Inflammatory macrophage treated with lipopolysaccharide for 1 hour (primary cell): ENCODE data around the gene C3.

Source experiments
- DNase-seq, 2 donors: peaks; one replicate each; pipeline ENCODE4 v3.0.0-alpha.2; 2020 to 2022

C3 gene

GRCh38 chr19:6744381-6745301 is 24.2 kb upstream of the C3 start:
- DNase-seq: no peak

GRCh38 chr19:6743714-6744380 is 23.4 kb upstream of the C3 start:
- no peak for DNase-seq

- DNase-seq: no peak
Measured at GRCh38 chr19:6743066-6743465, 22.6 kb upstream of the C3 start.

- peak in 1 of 2 donors; percentile 57 for DNase-seq
Measured at GRCh38 chr19:6740589-6741343, 20.3 kb upstream of the C3 start.

GRCh38 chr19:6739883-6740588 is 19.6 kb upstream of the C3 start:
- DNase-seq: peak; percentile 67 to 86

GRCh38 chr19:6739390-6739882 is 19.0 kb upstream of the C3 start, which contains the start of gene TRIP10:
Gene TRIP10 (plus strand): TSS chr19:6739680. CDS start chr19:6739762, 82 bp downstream.
- peak; percentile 68 to 92 for DNase-seq

GRCh38 chr19:6738787-6739389 is 18.4 kb upstream of the C3 start:
- no peak for DNase-seq

- DNase-seq: peak; percentile 75 to 76
Measured at GRCh38 chr19:6737873-6738786, 17.7 kb upstream of the C3 start.

- DNase-seq: peak; percentile 99 to 100
Measured at GRCh38 chr19:6737284-6737872, 16.9 kb upstream of the C3 start, which contains the start of gene GPR108. Gene GPR108 (minus strand): TSS chr19:6737580. CDS start chr19:6737576, 4 bp downstream.

- DNase-seq: no peak
Measured at GRCh38 chr19:6736917-6737283, 16.4 kb upstream of the C3 start.

GRCh38 chr19:6736169-6736916 is 15.9 kb upstream of the C3 start:
- DNase-seq: peak; percentile 81 to 87

- DNase-seq: no peak
Measured at GRCh38 chr19:6735181-6735911, 14.9 kb upstream of the C3 start.

GRCh38 chr19:6734096-6734696 is 13.7 kb upstream of the C3 start:
- DNase-seq: no peak

- DNase-seq: no peak
Measured at GRCh38 chr19:6733338-6734095, 13.1 kb upstream of the C3 start.

GRCh38 chr19:6732803-6733337 is 12.4 kb upstream of the C3 start:
- no peak for DNase-seq

GRCh38 chr19:6731822-6732221 is 11.4 kb upstream of the C3 start:
- DNase-seq: no peak

- DNase-seq: no peak
Measured at GRCh38 chr19:6730941-6731670, 10.7 kb upstream of the C3 start.
